Upper lobe of left lung (tissue), 4 donors: ENCODE measurements around the gene TRIM34.

Source experiments
- POLR2A ChIP-seq, 4 donors: fragments of 450-650 bp; IDR thresholded peaks; one replicate each; pipeline ENCODE4 v1.5.1; 2016 to 2017; ENCODE audit warnings: antibody characterized with exemption in 4 of 4, mild to moderate bottlenecking in 2 of 4
- TF ChIP-seq, protein P1 (sequence below), 6 experiments: fragments of 450-650 bp in 4 of 6; fragments of 200-600 bp in 2 of 6; sonication (generic) in 2 of 6; IDR thresholded peaks; one replicate each; pipeline ENCODE4 v1.5.1; 2016 to 2019; ENCODE audit warnings: antibody characterized with exemption in 6 of 6

DNA sequence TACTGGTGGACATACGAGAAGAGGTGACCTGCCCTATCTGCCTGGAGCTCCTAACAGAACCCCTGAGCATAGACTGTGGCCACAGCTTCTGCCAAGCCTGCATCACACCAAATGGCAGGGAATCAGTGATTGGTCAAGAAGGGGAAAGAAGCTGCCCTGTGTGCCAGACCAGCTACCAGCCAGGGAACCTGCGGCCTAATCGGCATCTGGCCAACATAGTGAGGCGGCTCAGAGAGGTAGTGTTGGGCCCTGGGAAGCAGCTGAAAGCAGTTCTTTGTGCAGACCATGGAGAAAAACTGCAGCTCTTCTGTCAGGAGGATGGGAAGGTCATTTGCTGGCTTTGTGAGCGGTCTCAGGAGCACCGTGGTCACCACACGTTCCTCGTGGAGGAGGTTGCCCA lies 21.5 kb upstream of the TRIM34 start:
- TF ChIP-seq, protein P1, sequence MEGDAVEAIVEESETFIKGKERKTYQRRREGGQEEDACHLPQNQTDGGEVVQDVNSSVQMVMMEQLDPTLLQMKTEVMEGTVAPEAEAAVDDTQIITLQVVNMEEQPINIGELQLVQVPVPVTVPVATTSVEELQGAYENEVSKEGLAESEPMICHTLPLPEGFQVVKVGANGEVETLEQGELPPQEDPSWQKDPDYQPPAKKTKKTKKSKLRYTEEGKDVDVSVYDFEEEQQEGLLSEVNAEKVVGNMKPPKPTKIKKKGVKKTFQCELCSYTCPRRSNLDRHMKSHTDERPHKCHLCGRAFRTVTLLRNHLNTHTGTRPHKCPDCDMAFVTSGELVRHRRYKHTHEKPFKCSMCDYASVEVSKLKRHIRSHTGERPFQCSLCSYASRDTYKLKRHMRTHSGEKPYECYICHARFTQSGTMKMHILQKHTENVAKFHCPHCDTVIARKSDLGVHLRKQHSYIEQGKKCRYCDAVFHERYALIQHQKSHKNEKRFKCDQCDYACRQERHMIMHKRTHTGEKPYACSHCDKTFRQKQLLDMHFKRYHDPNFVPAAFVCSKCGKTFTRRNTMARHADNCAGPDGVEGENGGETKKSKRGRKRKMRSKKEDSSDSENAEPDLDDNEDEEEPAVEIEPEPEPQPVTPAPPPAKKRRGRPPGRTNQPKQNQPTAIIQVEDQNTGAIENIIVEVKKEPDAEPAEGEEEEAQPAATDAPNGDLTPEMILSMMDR (IDR thresholded peaks at IDR 0.05): no peak
- no peak for TF ChIP-seq POLR2A (IDR thresholded peaks at IDR 0.05)
